ENCODE measurements around the gene SUMF1.
"Not testable (repeated sequence)": the region's sequence is repeated elsewhere in the genome, so short reads cannot be mapped to it uniquely, and the experiment has no call there.

The SUMF1 gene

GRCh38 chr3:4458961-4459360 is 8.1 kb downstream of the SUMF1 start:
- no peak for DNase-seq

- not testable (repeated sequence) for DNase-seq
Observed at GRCh38 chr3:4456780-4457179, 10.3 kb downstream of the SUMF1 start.

GRCh38 chr3:4454142-4454541 is 12.9 kb downstream of the SUMF1 start:
- no peak for DNase-seq

- no peak for DNase-seq
Observed at GRCh38 chr3:4449043-4449805, 17.8 kb downstream of the SUMF1 start.

GRCh38 chr3:4448187-4448586 is 18.9 kb downstream of the SUMF1 start:
- DNase-seq, result no peak

- DNase-seq, result no peak
Observed at GRCh38 chr3:4447295-4447999, 19.6 kb downstream of the SUMF1 start.

GRCh38 chr3:4440951-4441350 is 26.1 kb downstream of the SUMF1 start:
- DNase-seq, result no peak

GRCh38 chr3:4438296-4438695 is 28.8 kb downstream of the SUMF1 start:
- no peak for DNase-seq

GRCh38 chr3:4432259-4432658 is 34.8 kb downstream of the SUMF1 start:
- no peak for DNase-seq

GRCh38 chr3:4429648-4430350 is 37.3 kb downstream of the SUMF1 start:
- no peak for DNase-seq

- no peak for DNase-seq
Observed at GRCh38 chr3:4426782-4427344, 40.2 kb downstream of the SUMF1 start.

GRCh38 chr3:4426261-4426781 is 40.7 kb downstream of the SUMF1 start:
- DNase-seq, result no peak

- no peak for DNase-seq
Observed at GRCh38 chr3:4425707-4426106, 41.4 kb downstream of the SUMF1 start.

GRCh38 chr3:4425055-4425454 is 42.0 kb downstream of the SUMF1 start:
- DNase-seq, result no peak

GRCh38 chr3:4421121-4421520 is 45.9 kb downstream of the SUMF1 start:
- peak; percentile 46 for DNase-seq

- DNase-seq, result no peak
Observed at GRCh38 chr3:4419920-4420319, 47.1 kb downstream of the SUMF1 start.

- no peak for DNase-seq
Observed at GRCh38 chr3:4419386-4419785, 47.7 kb downstream of the SUMF1 start.

GRCh38 chr3:4418156-4418555 is 48.9 kb downstream of the SUMF1 start:
- no peak for DNase-seq

GRCh38 chr3:4417449-4417848 is 49.6 kb downstream of the SUMF1 start:
- peak; percentile 22 for DNase-seq

GRCh38 chr3:4416961-4417360 is 50.1 kb downstream of the SUMF1 start:
- peak; percentile 94 for DNase-seq

GRCh38 chr3:4416427-4416945 is 50.6 kb downstream of the SUMF1 start:
- DNase-seq, result no peak

- DNase-seq, result no peak
Observed at GRCh38 chr3:4413467-4413866, 53.6 kb downstream of the SUMF1 start.

GRCh38 chr3:4411833-4412232 is 55.2 kb downstream of the SUMF1 start:
- no peak for DNase-seq
